Activated T-helper 17 cell treated with anti-CD3 and anti-CD28 coated beads, Interleukin-2, amount 50 U/mL, for 72 hours (primary cell): ENCODE data around the gene SP100. TPM values are rescaled to one million over a fixed set of nuclear protein-coding genes. Genes with fewer than 3 reads are reported as not detected.

Experiments
- ATAC-seq: fragments of 150-1000 bp; cut with Tn5 transposase; replicated peaks from 2 replicates; pipeline ENCODE4 v1.10.0; 2021; ENCODE audit warnings: mild to moderate bottlenecking, moderate library complexity
- H3K27ac Mint-ChIP-seq: one replicate; pipeline ENCODE4 v1.8.0; 2022; ENCODE audit warnings: mixed read lengths
- H3K27me3 Mint-ChIP-seq: one replicate; pipeline ENCODE4 v1.8.0; 2022; ENCODE audit warnings: mixed read lengths
- H3K36me3 Mint-ChIP-seq: one replicate; pipeline ENCODE4 v1.8.0; 2022; ENCODE audit warnings: low read depth, mild to moderate bottlenecking, mixed read lengths
- H3K4me1 Mint-ChIP-seq: one replicate; pipeline ENCODE4 v1.8.0; 2022; ENCODE audit warnings: mixed read lengths
- H3K4me3 Mint-ChIP-seq: one replicate; pipeline ENCODE4 v1.8.0; 2022; ENCODE audit warnings: mild to moderate bottlenecking, mixed read lengths
- H3K9me3 Mint-ChIP-seq: one replicate; pipeline ENCODE4 v1.8.0; 2022; ENCODE audit warnings: mixed read lengths
- total RNA-seq, 2 donors: library from RNA; stranded (reverse); gene quantifications; one replicate each; pipeline ENCODE4 v1.2.3, GENCODE V29; 2022

The SP100 gene
- total RNA-seq, 2 donors from 2014 or later: 131 to 175 TPM

GRCh38 chr2:230512955-230513748 lies 97.2 kb downstream of the SP100 start:
- Mint-ChIP-seq H3K4me3 (no peak overlapping the region), H3K4me1 (no peaks in the 10 kb centered on the region), H3K9me3 (no peaks in the 10 kb centered on the region), H3K27me3 (no peaks in the 10 kb centered on the region), H3K27ac (no peak overlapping the region), H3K36me3 (peaks cover 65% of the 10 kb centered on the region)
- no peak for ATAC-seq

GRCh38 chr2:230520061-230520874 lies 104.3 kb downstream of the SP100 start:
- no peak for ATAC-seq
- no peaks in the 10 kb centered on the region for H3K4me1 Mint-ChIP-seq

DNA sequence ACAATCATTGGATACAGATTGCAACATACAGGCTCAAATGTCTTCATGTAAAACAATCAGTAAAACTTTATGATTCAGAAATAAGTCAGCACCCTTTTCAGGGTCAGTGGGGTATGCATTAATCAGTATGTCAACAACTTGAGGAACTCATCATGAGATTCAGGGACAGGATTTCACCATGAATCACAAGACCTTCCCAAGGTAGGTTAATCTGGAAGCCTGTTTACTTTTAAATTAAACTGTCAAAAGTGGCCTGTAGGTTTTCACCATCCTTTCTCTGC lies 104.8 kb downstream of the SP100 start:
- Mint-ChIP-seq H3K9me3 (peaks cover 17% of the 10 kb centered on the region), H3K4me3 (no peak overlapping the region), H3K27ac (no peak overlapping the region), H3K4me1 (no peaks in the 10 kb centered on the region), H3K36me3 (peaks cover 29% of the 10 kb centered on the region), H3K27me3 (no peaks in the 10 kb centered on the region)
- no peak for ATAC-seq

More at GRCh38 chr2:230520061-230520874, 104.3 kb downstream of the SP100 start:
- Mint-ChIP-seq H3K27me3 (no peaks in the 10 kb centered on the region), H3K9me3 (peaks cover 17% of the 10 kb centered on the region), H3K36me3 (peaks cover 33% of the 10 kb centered on the region), H3K27ac (no peak overlapping the region), H3K4me3 (no peak overlapping the region)

- no peak for ATAC-seq
- Mint-ChIP-seq H3K4me3 (no peak overlapping the region), H3K9me3 (peaks cover 17% of the 10 kb centered on the region), H3K4me1 (no peaks in the 10 kb centered on the region), H3K27ac (no peak overlapping the region), H3K36me3 (peaks cover 24% of the 10 kb centered on the region), H3K27me3 (no peaks in the 10 kb centered on the region)
Observed at GRCh38 chr2:230521386-230521785, 105.4 kb downstream of the SP100 start.

GRCh38 chr2:230525682-230526081 lies 109.7 kb downstream of the SP100 start:
- Mint-ChIP-seq H3K9me3 (peaks cover 10% of the 10 kb centered on the region), H3K27me3 (no peaks in the 10 kb centered on the region), H3K4me1 (no peaks in the 10 kb centered on the region), H3K36me3 (peaks cover 6% of the 10 kb centered on the region), H3K27ac (no peak overlapping the region), H3K4me3 (no peak overlapping the region)
- no peak for ATAC-seq

GRCh38 chr2:230537531-230537976 lies 121.6 kb downstream of the SP100 start:
- Mint-ChIP-seq H3K36me3 (peaks cover 35% of the 10 kb centered on the region), H3K4me1 (peaks cover 10% of the 10 kb centered on the region)

DNA sequence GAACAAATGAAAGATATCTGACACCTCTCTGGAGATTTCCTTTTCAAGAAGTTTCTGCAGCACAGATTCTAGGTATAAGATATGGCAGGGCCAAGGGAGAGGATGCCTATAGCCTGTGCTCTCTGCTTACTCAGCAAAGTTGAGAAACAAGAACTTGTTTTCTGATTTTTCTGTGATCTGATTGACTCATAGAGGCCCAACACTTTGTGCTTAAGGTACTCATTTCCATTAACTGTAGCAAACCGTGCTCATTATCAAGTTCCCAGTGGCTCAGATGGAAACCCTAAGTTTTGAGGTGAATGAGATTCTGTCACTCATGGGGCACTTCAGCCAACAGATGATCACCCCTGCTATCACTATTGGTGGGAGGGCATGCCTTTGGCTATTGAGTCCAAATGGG lies 124.3 kb downstream of the SP100 start:
- no peak overlapping the region for H3K4me3 Mint-ChIP-seq
- no peaks in the 10 kb centered on the region for H3K27me3 Mint-ChIP-seq
- no peak overlapping the region for H3K27ac Mint-ChIP-seq
- peaks cover 10% of the 10 kb centered on the region for H3K4me1 Mint-ChIP-seq
- H3K36me3 Mint-ChIP-seq: peaks cover 54% of the 10 kb centered on the region
- peak; percentile 36 for ATAC-seq
- H3K9me3 Mint-ChIP-seq: peaks cover 7% of the 10 kb centered on the region

More at GRCh38 chr2:230537531-230537976, 121.6 kb downstream of the SP100 start:
- ATAC-seq: peak; percentile 81
- Mint-ChIP-seq H3K27ac (peak overlapping the region; percentile 47), H3K27me3 (no peaks in the 10 kb centered on the region), H3K4me3 (no peak overlapping the region), H3K9me3 (no peaks in the 10 kb centered on the region)

GRCh38 chr2:230541934-230542380 lies 126.0 kb downstream of the SP100 start:
- Mint-ChIP-seq H3K36me3 (peaks cover 54% of the 10 kb centered on the region), H3K9me3 (peaks cover 7% of the 10 kb centered on the region), H3K4me3 (no peak overlapping the region), H3K4me1 (peaks cover 10% of the 10 kb centered on the region), H3K27me3 (no peaks in the 10 kb centered on the region), H3K27ac (peak overlapping the region; percentile 57)
- peak; percentile 65 for ATAC-seq

DNA sequence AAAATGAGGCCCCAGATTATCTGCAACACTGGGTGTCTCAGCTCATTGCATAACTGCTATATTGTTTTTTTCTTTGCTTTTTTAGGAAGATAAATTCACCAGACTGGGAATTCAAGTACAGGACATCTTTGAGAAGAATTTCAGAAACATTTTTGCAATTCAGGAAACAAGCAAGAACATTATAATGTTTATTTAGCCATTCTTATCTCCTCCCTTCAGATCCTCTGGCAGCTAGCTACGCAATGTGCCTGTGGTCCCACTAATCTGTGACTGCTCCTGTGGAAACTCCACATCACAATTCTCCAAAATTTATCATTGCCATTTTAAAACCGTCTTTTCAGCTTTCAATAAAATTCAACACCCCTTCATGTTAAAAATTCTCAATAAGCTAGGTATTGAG lies 126.8 kb downstream of the SP100 start:
- H3K36me3 Mint-ChIP-seq: peaks cover 54% of the 10 kb centered on the region

GRCh38 chr2:230552181-230552580 lies 136.2 kb downstream of the SP100 start:
- H3K27ac Mint-ChIP-seq: no peak overlapping the region
- H3K4me1 Mint-ChIP-seq: no peaks in the 10 kb centered on the region
- H3K4me3 Mint-ChIP-seq: no peak overlapping the region
- no peaks in the 10 kb centered on the region for H3K9me3 Mint-ChIP-seq
- no peak for ATAC-seq
- H3K36me3 Mint-ChIP-seq: no peaks in the 10 kb centered on the region
- H3K27me3 Mint-ChIP-seq: no peaks in the 10 kb centered on the region

More for the DNA sequence above, 126.8 kb downstream of the SP100 start:
- H3K27ac Mint-ChIP-seq: no peak overlapping the region
- H3K4me3 Mint-ChIP-seq: no peak overlapping the region
- H3K9me3 Mint-ChIP-seq: peaks cover 7% of the 10 kb centered on the region
- peaks cover 5% of the 10 kb centered on the region for H3K4me1 Mint-ChIP-seq
- ATAC-seq: no peak
- no peaks in the 10 kb centered on the region for H3K27me3 Mint-ChIP-seq

DNA sequence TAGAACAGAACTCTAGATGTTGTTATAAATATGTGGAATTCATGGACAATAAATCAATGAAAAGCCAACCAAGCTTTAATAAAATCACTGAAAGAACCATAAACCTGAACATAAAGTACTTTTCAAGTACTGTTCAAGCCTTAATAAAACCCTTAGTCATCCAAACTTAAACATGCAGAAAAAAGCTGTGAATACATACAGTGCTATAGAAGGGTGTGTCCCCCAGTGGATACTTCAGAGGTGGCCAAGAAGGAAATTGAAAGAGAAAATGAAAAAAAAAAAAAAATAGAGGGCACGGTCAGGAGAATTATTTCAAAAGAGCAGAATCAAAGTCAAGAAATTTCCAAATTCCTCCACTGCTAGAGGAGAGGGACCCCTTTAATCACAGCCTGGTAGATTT lies 141.1 kb downstream of the SP100 start:
- no peaks in the 10 kb centered on the region for H3K9me3 Mint-ChIP-seq
- no peak for ATAC-seq
- H3K36me3 Mint-ChIP-seq: no peaks in the 10 kb centered on the region
- no peaks in the 10 kb centered on the region for H3K4me1 Mint-ChIP-seq
- H3K4me3 Mint-ChIP-seq: no peak overlapping the region
- H3K27me3 Mint-ChIP-seq: no peaks in the 10 kb centered on the region
- H3K27ac Mint-ChIP-seq: no peak overlapping the region

GRCh38 chr2:230564805-230565779 lies 149.1 kb downstream of the SP100 start:
- no peak overlapping the region for H3K27ac Mint-ChIP-seq

GRCh38 chr2:230569298-230569697 lies 153.3 kb downstream of the SP100 start:
- Mint-ChIP-seq H3K27me3 (no peaks in the 10 kb centered on the region), H3K4me3 (no peak overlapping the region), H3K9me3 (peaks cover 11% of the 10 kb centered on the region), H3K4me1 (no peaks in the 10 kb centered on the region), H3K36me3 (no peaks in the 10 kb centered on the region), H3K27ac (no peak overlapping the region)
- ATAC-seq: peak; percentile 95

More at GRCh38 chr2:230564805-230565779, 149.1 kb downstream of the SP100 start:
- no peak overlapping the region for H3K4me3 Mint-ChIP-seq
- H3K36me3 Mint-ChIP-seq: no peaks in the 10 kb centered on the region
- no peaks in the 10 kb centered on the region for H3K4me1 Mint-ChIP-seq
- no peak for ATAC-seq
- no peaks in the 10 kb centered on the region for H3K27me3 Mint-ChIP-seq
- H3K9me3 Mint-ChIP-seq: no peaks in the 10 kb centered on the region

GRCh38 chr2:230570987-230571386 lies 155.0 kb downstream of the SP100 start:
- no peaks in the 10 kb centered on the region for H3K27me3 Mint-ChIP-seq
- H3K9me3 Mint-ChIP-seq: peaks cover 19% of the 10 kb centered on the region
- ATAC-seq: no peak
- H3K27ac Mint-ChIP-seq: no peak overlapping the region
- no peak overlapping the region for H3K4me3 Mint-ChIP-seq
- no peaks in the 10 kb centered on the region for H3K36me3 Mint-ChIP-seq
- H3K4me1 Mint-ChIP-seq: peaks cover 8% of the 10 kb centered on the region
